GM21717 (cell line): ENCODE results near the gene RAMP3.

ENCODE experiments used
- ATAC-seq: cut with Tn5 transposase; IDR thresholded peaks from one replicate; pipeline ENCODE4 v1.9.1; 2021; ENCODE audit warnings: mild to moderate bottlenecking, moderate library complexity; ENCODE audit not compliant: unreplicated experiment

The RAMP3 gene

DNA sequence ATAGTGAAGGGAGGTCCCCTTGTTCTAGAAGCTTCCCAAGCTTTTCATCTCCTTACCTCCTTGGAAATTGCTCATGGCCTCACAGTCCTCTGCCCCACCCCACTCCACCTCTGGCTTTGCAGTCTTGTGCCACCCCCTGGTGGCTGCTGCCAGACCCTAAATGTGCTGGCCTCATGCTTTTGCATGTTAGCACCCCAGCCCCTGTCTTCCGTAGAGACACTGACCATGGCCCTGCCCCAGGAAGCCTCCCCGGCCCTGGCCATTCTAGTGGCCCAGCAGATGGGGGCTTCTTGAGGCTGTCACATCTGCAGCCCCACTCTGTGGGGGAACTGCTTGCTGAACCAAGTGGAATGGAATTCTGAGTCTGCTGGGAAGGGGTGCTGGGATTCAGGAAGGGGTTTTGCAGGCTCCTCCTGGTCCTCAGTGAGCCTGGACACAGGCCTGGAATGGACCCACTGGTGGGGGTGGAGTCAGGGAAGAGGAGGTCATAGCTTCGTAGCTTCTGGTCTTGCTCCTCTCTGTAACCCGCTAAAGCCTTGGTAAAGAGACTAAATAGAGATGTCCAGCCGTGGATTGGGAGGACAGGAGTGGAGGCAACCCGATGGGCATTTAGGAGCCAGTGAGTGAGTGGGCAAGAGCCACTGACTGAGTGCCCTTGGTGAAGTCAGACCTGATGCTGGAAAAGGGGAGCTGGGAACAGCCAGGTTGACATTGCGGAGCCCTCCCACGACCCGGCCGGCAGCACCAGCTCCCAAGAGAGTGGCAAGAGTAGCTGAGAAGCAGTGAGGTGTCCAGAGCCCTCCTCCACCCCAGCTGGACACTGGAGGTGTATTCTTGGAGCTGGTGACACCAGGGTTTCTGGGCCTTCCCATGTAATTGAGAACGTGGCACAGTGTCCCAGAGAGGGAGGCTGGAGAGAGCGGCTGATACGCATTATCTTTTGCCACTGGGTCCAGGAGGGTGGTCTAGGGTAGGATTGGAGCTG, 20.9 kb downstream of the RAMP3 start:
- ATAC-seq, result no peak

DNA sequence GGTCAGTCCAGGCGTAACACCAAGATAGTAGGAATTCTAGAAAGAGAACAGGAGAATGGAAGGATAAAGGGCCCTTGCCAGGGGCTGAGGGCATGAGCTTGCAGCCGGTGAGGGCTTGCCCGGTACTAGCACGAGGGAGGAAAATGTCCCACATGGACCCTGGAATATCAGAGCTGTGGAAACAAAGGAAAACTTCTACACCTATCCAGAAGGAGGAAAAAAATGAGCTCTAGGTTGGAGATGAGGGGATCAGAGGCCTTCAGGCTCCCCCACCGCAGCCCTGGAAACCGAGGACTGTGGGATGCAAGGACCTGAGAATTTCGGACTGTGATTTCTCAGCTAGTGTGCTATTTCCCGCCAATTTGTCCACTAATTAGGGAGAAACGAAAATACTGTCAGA, 22.1 kb downstream of the RAMP3 start:
- ATAC-seq, result no peak

GRCh38 chr7:45180084-45180986, 22.7 kb downstream of the RAMP3 start:
- ATAC-seq, result no peak

DNA sequence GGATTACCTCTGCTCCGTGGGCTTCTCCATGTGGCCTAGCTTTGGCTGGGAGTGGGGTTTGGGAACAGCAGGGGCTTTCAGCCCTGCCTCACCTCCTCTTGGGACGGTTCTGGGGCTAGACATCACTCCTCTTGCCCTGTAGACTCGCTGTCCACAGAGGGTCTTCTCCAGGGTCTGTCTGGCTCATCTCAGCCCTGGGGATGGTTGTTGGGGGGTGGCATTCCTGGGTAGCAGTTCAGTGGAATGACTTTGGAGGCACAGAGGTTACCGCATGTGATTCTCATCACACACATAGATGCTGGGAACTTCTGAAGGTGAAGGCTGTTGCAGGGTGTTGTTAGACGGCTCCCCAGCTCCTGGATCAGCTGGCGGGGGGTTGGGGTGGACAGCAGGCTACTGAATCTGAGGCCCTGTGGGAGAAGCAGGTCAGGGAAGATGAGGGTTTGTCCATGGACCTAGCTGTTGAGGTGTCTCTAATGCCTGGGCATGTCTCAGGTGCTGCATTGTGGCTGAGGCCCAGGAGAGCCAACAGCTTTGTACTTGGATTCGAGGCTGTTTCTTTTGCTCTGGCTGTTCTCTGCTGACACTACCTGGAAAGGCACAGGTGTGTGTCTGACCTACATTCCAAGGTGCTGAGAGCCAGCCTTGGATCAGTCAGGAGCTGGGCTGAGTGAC, 23.8 kb downstream of the RAMP3 start:
- ATAC-seq, result no peak

DNA sequence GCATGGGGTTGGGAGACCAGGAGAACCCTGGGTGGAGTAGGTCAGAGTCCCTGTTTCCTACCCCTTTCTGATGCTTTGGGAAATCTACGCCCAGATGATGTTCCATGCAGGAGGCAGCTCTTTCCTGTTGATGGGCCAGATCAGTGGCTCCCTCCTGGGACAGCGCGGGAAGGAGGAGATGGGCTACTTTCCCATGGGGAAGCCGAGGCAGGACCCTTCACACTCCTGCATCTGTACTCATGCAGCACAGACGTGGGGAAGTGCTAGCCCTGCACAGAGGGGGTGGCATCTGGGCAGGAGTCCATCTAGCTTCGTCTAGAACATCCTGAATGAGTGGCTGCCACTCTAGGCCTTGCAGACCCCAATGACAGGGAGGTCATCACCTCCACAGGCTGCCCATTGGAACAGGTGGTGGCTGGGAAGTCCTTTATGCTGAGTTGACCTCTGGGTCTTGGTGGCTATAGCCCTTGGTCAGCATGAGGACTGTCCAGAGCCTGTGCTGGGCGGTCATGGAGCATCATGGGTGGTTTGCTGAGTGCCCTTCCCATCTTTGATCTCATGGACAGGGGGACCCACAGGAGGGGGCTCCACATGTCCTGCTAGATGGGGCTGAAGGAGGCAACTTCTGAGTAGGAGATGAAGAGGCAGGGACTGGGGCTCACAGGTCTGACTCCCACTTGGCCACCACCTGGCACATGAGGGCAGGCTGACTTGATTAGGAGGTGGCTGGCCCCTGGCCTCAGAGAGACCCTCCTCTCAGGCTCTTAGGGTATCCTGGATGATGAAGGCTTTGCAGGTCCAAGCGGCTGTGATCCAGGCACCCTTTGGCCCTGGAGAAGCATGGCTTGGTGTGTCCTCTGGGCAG, 24.6 kb downstream of the RAMP3 start:
- ATAC-seq, result no peak

GRCh38 chr7:45182856-45183710, 25.5 kb downstream of the RAMP3 start:
- no peak for ATAC-seq

- no peak for ATAC-seq
Observed at GRCh38 chr7:45183711-45184210, 26.2 kb downstream of the RAMP3 start.

- ATAC-seq, result no peak
Observed at GRCh38 chr7:45184326-45185027, 26.9 kb downstream of the RAMP3 start.

DNA sequence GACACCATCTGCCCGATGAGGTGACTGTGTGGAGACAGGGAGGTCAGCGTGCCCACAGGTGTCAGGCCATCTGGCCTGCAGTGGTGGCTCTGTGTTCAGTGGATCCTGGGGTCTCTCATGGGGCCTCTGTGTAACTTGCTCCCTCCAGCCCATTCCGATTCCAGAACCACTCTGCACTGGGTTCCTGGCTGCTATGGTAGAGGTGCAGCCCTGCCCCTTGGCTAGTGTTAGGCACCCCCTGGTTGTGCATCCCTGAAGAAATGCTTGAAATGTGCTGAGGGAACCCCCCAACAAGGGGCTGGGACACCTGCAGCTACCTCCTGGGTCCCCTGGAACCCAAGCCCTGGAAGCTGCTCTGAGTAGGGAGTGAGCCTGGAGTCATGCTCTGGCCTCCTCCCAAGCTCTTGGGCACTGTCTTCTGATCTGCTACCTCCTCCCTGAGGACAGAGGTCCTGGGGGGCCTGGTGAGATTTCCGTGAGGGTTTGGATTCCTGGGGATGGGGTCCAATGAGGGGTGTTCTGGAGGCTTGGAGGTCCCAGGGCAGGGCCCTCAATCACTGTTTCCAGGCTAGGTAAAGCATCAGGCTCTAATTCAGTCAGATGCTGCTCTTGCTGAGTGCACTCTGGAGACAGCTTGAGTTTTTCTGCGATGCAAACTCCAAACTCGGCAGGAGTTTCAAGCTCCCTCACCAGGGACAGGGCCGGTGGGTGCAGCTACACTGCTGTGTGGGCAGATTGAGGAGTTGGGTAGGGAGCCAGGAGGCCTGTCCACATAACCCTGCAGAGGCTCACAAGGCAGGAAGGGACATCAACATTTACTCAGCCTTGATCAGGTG, 27.7 kb downstream of the RAMP3 start:
- no peak for ATAC-seq

DNA sequence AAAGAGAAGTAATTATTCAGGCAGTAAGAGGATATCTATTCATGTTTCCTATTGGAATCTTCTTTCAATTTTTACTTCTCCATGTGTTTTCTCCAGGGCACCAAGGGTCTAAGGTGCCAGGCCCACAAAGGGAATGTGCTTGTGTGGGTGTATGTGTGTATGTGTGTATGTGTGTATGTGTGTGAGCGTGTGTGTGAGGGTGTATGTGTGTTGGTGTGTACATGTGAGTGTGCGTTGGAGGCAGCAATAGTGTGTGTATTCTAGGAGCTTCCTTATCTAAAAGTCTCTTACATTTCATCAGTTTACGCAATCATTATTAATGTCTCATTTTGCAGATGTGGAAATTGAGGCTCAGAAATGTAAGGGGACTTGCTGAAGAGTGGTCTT, 28.3 kb downstream of the RAMP3 start:
- no peak for ATAC-seq

DNA sequence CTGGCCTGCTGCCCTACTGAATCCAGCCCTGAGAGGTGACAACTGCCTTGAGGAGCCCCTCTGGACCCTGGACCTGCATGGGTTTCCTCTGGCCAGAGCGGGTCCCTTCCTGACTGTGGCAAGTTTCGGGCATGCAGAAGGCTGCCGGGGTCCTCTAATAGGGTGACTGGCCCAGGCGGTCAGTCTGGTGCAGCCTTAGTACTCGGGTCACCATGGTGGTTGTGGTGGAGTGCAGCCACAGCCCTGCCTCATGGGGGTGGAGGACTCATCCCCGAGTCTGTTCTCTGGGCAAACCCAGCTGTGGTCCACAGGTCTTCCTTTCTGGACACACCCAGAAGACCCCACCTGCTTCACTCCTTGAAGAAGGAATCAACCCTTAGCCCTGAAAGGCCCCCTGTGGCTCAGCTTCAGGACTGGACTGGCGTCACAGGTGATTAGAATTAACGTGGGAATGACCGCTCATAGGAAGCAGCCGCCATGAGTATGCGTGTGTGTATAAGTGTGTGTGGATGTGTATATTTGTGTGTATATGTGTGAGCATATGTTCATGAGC, 28.7 kb downstream of the RAMP3 start:
- ATAC-seq, result no peak

DNA sequence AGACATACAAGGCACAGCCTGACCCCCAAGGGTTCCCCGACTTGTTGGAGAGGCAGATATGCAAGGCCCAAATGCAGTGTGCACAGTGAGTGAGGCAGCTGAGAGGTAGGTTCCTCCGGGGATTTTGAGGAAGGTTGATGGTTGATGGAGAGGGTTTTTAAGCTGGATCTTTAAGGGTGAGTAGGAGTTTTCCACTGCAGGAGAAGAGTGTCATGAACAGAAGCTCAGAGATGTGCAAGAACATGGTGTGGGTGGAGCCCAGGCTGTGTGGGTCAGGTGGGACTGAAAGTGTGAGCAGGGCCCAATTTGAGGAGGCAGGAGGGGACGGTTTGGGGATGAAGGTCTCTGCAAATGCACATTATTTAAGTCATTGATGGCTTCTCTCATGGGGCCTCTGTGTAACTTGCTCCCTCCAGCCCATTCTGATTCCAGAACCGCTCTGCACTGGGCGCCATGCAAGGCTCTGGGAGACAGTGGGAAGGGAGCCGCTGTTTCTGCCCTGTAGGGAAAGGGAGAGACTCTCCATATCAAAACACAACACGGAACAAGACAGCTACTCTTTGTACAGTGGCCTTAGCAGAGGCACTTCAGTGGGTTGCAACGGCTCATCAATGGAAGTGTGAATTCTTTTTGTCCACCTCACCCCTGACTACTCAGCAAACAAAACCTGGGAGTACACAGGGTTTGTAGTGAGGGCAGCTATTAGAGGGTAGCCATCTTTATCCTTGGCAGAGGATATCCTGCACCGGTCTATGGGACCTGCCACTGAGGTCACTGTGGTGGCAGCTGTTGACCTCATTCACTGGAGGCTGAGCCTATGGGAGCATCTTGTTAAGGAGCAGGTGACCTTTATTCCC, 29.7 kb downstream of the RAMP3 start:
- no peak for ATAC-seq

GRCh38 chr7:45187946-45188411, 30.4 kb downstream of the RAMP3 start:
- ATAC-seq, result no peak

GRCh38 chr7:45188736-45189135, 31.1 kb downstream of the RAMP3 start:
- ATAC-seq, result no peak

- ATAC-seq, result no peak
Observed at GRCh38 chr7:45189151-45189970, 31.8 kb downstream of the RAMP3 start.
